ELF-1 (cell line): Measurements from ENCODE around the gene NDUFB10.
A peak's percentile ranks its signal among the peaks of the same experiment; 100 is the strongest.
"Not testable (repeated sequence)": the region's sequence is repeated elsewhere in the genome, so short reads cannot be mapped to it uniquely, and the experiment has no call there.

Experiments used
- DNase-seq: peaks from one replicate; pipeline ENCODE4 v3.0.0-alpha.2; 2016; ENCODE audit warnings: low read depth, low spot score

The NDUFB10 gene

DNA sequence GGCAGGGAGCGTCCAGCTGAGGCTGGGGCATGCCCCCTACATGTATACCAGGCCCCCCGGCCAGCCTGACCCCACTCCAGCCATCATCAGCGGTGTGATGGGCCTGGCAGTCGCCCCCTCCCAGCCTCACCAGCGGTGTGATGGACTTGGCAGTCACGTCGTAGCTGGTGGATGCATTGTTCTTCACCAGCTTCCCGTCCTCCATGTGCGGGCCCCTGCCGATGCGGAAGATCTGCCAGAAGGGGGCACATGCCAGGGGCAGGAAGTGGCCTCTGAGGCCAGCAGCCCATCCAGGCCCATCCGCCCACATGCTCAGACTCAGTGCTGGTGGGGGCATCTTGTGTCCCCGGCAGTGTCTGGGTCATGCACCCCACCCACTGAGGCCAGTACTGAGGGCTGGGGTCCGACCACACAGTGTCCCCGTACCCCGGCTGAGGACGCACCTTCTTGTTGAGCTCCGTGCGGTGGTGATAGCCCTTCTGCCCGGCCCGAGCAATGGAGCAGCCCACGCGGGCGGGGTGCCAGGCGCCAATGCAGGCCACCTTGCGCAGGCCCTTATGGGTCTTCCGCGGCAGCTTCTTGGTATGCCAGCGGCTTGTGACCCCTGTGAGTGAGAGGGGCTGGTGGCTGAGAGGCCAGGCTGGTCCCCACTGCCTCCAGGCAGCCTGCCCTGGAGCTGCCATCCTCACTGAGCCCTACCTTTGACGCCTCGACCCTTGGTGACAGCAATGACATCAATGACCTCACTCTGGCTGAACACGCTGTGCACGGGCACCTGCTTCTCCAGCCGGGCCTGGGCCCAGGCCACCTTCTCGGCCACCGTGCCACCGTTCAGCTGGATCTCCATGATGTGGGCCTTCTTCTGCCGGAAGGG lies 12.6 kb upstream of the NDUFB10 start:
- DNase-seq, result no peak

DNA sequence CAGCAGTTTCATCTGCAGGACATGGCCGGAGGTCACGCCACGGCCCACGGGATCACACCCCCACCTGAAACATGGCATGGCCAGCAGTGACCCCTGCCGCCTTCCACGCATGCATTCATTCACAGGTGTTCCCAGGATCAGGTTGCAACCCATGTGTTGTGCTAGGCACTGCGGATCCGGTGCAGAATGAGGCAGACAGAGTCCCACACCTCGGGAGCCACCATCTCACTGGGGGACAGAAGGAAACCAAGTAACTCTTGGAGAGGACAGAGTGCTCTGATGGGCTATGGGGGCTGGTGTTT lies 12.0 kb upstream of the NDUFB10 start:
- no peak for DNase-seq

- DNase-seq, result no peak
These were observed 9.8 kb upstream of the NDUFB10 start for GRCh38 chr16:1949507-1949906.

DNA sequence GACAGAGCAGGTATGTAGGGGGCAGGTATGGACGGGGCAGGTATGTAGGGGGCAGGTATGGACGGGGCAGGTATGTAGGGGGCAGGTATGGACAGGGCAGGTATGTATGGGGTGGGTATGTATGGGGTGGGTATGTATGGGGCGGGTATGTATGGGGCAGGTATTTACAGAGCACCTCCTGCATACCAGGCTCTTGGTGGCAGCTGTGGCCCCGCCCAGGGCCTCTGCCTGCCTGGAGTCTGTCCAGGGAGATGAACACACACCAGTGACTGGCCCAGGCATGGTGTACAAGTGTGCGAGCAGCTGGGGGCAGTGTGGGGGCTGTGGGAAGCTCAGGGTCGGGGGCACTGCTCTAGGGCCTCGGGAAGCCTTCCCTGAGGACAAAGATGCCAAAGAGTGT lies 9.3 kb upstream of the NDUFB10 start:
- no peak for DNase-seq

DNA sequence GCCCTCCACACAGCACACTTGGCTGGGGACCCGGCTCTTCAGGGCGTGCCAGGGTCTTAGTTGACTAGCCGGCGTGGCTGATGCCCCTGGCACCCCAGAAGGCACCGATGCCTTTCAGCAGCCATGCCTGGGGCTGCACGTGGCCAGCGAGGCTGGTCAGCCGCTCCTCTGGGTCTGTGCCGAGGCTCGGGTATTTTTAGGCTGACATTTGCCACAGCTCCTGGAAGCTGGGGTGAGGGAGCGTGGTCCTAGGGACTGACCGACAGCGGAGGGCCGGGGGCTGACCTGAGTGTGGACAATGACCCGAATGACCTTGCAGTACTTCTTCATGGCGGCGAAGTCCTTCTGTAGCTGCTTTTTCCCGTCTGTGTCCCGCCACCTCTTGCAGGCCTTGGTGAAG lies 8.8 kb upstream of the NDUFB10 start:
- no peak for DNase-seq

DNA sequence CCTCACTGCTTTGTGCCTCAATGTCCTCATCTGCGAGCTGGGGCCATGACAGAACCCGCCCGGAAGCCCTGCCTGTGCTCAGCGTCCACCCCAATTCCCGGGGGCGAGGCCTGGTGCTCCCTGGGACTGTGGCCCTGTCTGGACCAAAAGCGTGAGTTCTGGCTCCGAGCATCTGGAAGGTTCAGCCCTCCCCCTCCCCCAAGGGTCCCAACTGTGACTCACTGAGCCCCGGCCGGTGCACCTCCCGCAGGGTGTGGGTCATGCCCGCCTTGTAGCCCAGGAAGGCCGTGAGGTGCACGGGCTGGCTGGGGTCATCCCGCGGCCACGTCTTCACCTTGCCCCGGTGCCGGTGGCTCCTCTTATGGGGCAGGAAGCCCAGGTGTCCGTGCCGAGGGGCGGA lies 5.6 kb upstream of the NDUFB10 start:
- no peak for DNase-seq

GRCh38 chr16:1957434-1958142 lies 1.8 kb upstream of the NDUFB10 start:
- not testable (repeated sequence) for DNase-seq

DNA sequence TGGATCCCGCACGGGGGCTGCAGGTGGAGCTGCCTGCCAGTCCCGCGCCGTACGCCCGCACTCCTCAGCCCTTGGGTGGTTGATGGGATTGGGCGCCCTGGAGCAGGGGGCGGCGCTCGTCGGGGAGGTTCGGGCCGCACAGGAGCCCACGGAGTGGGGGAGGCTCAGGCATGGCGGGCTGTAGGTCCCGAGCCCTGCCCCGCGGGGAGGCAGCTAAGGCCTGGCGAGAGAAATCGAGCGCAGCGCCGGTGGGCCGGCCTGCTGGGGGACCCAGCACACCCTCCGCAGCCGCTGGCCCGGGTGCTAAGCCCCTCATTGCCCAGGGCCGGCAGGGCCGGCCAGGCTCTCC lies 1.2 kb upstream of the NDUFB10 start:
- not testable (repeated sequence) for DNase-seq

GRCh38 chr16:1958715-1959268 lies 546 bp upstream of the NDUFB10 start:
- peak; percentile 14 for DNase-seq

DNA sequence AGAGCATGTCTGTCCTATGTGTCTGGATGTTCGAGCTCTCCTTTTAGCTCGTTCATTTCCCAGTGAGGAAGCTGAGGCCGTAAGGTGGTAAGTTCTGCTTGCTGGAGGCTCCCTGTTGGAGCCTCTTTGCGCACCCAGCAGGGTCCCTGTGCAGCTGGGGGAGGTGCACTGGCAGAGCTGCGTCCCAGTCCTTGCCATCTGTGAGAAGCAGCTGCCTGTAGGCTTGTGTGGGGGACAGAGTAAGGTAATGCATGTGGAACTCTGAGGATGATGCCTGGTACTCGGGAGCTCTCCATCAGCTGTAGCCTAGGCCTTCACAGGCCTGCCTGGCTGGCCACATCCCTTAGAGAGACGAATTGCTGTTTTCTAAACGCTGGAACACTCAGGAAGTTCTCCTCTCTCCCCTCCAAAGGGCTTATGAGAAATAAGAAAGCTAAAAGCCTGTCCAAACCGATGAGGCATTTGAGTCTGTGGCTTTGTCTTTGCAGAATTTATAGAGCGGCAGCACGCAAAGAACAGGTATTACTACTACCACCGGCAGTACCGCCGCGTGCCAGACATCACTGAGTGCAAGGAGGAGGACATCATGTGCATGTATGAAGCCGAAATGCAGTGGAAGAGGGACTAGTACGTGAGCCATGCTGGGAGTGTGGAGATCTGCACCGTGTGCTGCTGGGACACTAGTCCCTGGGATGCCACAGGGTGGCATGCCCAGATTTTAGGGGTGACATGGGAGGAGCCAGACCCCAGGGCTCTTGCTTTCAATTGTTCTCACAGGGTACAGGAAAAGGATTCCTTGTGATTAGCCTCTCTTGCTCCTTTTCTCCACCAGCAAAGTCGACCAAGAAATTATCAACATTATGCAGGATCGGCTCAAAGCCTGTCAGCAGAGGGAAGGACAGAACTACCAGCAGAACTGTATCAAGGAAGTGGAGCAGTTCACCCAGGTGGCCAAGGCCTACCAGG lies 1.6 kb downstream of the NDUFB10 start:
- peak; percentile 82 for DNase-seq

- peak; percentile 67 for DNase-seq
These were observed 2.3 kb downstream of the NDUFB10 start for GRCh38 chr16:1961651-1962067.

- peak; percentile 34 for DNase-seq
These were observed 3.1 kb downstream of the NDUFB10 start for GRCh38 chr16:1962161-1963153.

DNA sequence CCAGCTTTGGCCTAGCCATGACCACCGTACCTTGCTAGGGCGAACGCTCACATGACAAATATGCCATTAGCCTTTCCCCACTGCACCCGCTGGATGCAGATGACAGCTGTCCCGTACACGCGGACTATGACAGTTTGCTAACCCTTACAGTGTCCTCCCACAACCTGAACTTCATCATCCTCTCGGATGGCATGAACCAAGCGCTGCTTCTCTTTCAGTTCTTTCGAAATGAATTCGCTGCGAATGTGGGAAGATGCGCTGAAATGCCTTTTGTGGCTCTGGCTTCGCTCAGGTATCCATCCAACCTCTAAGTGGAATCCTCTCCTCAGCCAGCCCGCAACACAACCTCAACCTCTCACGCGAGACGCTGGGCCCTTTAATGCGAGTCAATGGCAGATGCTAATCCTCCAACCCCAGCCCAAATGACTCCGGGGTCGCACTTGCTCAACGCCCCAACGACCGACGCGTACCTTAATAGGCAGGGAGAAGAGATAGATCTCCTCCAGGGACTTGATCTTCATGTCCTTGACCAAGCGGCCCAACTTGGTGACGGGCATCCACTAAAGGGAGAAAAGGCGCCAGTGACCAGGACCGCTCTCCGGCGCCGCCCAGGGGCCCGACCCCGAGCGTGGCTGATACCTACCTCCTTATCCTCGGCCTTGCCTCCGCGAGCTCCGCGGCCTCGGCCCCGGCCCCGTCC lies 4.6 kb downstream of the NDUFB10 start:
- peak; percentile 35 for DNase-seq

GRCh38 chr16:1964506-1965395 lies 5.4 kb downstream of the NDUFB10 start, which contains the start of gene RPS2:
TSS of gene RPS2 (minus strand) at chr16:1964826. CDS start at chr16:1964625, 201 bp downstream.
- DNase-seq, result peak; percentile 99

DNA sequence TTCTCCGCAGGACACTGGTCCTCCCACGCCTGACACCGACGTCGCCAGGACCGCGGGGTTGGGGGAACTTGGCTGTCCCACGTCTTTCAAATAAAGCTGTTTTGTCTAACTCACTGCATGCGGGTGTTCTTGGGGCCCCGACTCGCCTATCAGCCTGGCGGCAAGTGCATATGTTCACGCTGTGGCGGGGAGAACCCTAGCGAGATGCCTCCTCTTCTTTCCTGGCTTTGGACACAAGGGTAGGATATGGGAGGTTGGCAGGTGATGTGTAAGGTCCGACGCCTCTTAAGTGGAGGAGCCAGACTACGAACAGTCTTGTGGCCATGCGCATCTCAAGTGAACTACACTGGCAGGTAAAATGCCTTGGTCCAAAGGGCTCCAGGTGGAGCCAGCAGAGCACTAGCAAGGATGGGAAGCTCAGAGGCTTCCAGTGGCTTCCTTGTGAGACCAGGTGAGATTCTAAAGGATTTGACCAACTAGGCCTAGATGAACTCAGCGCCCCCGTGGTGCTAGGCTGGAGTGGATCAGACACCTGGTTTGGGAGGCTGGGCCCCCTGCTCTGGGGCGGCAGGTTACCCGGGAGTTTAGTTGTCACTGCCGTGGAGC lies 6.2 kb downstream of the NDUFB10 start:
- no peak for DNase-seq

DNA sequence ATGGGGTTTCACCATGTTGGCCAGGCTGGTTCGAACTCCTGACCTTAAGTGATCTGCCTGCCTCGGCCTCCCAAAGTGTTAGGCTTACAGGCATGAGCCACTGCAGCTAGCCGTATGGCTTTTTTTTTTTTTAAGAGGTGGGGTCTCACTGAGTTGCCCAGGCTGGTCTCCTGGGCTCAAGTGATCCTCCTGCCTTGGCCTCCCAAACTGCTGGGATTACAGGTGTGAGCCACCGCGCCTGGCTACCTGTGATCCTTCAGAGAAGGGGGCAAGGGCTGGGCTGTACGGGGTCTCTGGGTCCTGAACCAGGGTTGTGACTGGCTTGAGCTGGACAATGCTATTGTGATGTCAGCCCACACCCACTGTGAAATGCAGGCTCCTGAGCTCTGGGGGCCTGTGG lies 7.1 kb downstream of the NDUFB10 start, which contains the start of gene RNF151:
RNF151 (plus strand) TSS at position 397 of the 400 bp plus-strand sequence. CDS start 26 bp downstream, outside the sequence.
- no peak for DNase-seq

GRCh38 chr16:1968146-1968953 lies 9.0 kb downstream of the NDUFB10 start:
- no peak for DNase-seq
